Measurements from ENCODE around the gene RNPS1.

Gene RNPS1

DNA sequence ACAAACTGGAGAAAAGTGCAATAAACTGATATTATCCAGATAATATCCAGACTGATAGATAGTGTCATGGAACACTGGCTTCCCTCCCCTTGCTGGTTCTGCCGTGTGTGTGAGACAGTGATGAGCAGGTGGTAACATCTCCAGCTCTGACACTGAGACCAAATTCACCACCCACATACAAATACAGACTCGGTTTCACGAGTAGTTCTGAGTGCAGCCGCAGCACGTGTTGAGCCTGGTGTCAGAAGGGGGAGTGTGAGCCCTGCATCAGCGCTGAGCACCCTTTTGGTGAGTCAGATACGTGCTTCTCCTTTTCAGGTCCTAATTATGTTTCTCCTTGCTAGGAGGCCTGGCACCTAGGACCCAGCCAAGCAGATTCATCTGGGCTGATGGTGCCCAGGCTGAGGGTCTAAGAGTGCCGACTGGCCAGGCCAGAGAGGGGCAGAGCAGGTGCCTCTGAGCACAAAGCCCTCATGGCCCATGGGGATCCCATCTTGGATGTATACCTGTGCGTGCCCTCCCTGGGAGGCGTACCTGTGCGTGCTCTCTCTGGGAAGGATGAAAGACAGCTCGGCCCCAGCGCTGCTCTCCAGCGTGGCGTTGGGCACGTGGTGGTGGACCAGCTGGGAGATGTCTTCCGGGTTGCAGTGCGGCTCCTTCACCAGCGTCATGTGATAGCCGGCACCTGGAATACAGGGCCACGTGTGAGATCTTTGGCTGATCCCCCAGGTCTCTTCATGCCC, 27.3 kb upstream of the RNPS1 start:
- H3K27ac ChIP-seq (ENCODE audit: insufficient read depth, low read depth, low read length, poor library complexity, severe bottlenecking) = no peak overlapping the region
- H3K9me3 ChIP-seq (ENCODE audit: control insufficient read depth, low read length) = no peaks in the 10 kb centered on the region
- H3K36me3 ChIP-seq (ENCODE audit: control insufficient read depth, insufficient read depth, low read length) = no peaks in the 10 kb centered on the region
- no peaks in the 10 kb centered on the region for H3K4me1 ChIP-seq (ENCODE audit: control insufficient read depth, insufficient read depth, low read length)
- 94% methylated on average over 21 of the region's 21 CpGs for WGBS, 2 experiments
- H3K4me3 ChIP-seq (ENCODE audit: insufficient read depth, low read depth, low read length) = no peak overlapping the region
- no peaks in the 10 kb centered on the region for H3K27me3 ChIP-seq (ENCODE audit: control insufficient read depth, insufficient read depth, low read length, poor library complexity, severe bottlenecking)

- H3K4me1 ChIP-seq (ENCODE audit: control insufficient read depth, insufficient read depth, low read length) = no peaks in the 10 kb centered on the region
- no peak overlapping the region for H3K4me3 ChIP-seq (ENCODE audit: insufficient read depth, low read depth, low read length)
- H3K9me3 ChIP-seq (ENCODE audit: control insufficient read depth, low read length) = no peaks in the 10 kb centered on the region
- 92 to 94% methylated on average over 9 of the region's 9 CpGs for WGBS, 2 experiments
- H3K36me3 ChIP-seq (ENCODE audit: control insufficient read depth, insufficient read depth, low read length) = no peaks in the 10 kb centered on the region
- no peaks in the 10 kb centered on the region for H3K27me3 ChIP-seq (ENCODE audit: control insufficient read depth, insufficient read depth, low read length, poor library complexity, severe bottlenecking)
- H3K27ac ChIP-seq (ENCODE audit: insufficient read depth, low read depth, low read length, poor library complexity, severe bottlenecking) = no peak overlapping the region
Measured at GRCh38 chr16:2292221-2292620, 24.3 kb upstream of the RNPS1 start.

- Histone ChIP-seq H3K27ac (ENCODE audit: insufficient read depth, low read depth, low read length, poor library complexity, severe bottlenecking) (no peak overlapping the region), H3K9me3 (ENCODE audit: control insufficient read depth, low read length) (no peaks in the 10 kb centered on the region), H3K36me3 (ENCODE audit: control insufficient read depth, insufficient read depth, low read length) (no peaks in the 10 kb centered on the region), H3K4me1 (ENCODE audit: control insufficient read depth, insufficient read depth, low read length) (no peaks in the 10 kb centered on the region), H3K27me3 (ENCODE audit: control insufficient read depth, insufficient read depth, low read length, poor library complexity, severe bottlenecking) (no peaks in the 10 kb centered on the region), H3K4me3 (ENCODE audit: insufficient read depth, low read depth, low read length) (no peak overlapping the region)
- WGBS, 2 experiments = 93% methylated on average over 23 of the region's 23 CpGs
Measured at GRCh38 chr16:2289282-2289681, 21.4 kb upstream of the RNPS1 start.

GRCh38 chr16:2288726-2289125, 20.8 kb upstream of the RNPS1 start:
- H3K27me3 ChIP-seq (ENCODE audit: control insufficient read depth, insufficient read depth, low read length, poor library complexity, severe bottlenecking) = no peaks in the 10 kb centered on the region
- WGBS, 2 experiments = 92 to 93% methylated on average over 8 of the region's 8 CpGs
- no peaks in the 10 kb centered on the region for H3K9me3 ChIP-seq (ENCODE audit: control insufficient read depth, low read length)
- H3K4me3 ChIP-seq (ENCODE audit: insufficient read depth, low read depth, low read length) = no peak overlapping the region
- no peaks in the 10 kb centered on the region for H3K4me1 ChIP-seq (ENCODE audit: control insufficient read depth, insufficient read depth, low read length)
- no peak overlapping the region for H3K27ac ChIP-seq (ENCODE audit: insufficient read depth, low read depth, low read length, poor library complexity, severe bottlenecking)
- H3K36me3 ChIP-seq (ENCODE audit: control insufficient read depth, insufficient read depth, low read length) = no peaks in the 10 kb centered on the region

DNA sequence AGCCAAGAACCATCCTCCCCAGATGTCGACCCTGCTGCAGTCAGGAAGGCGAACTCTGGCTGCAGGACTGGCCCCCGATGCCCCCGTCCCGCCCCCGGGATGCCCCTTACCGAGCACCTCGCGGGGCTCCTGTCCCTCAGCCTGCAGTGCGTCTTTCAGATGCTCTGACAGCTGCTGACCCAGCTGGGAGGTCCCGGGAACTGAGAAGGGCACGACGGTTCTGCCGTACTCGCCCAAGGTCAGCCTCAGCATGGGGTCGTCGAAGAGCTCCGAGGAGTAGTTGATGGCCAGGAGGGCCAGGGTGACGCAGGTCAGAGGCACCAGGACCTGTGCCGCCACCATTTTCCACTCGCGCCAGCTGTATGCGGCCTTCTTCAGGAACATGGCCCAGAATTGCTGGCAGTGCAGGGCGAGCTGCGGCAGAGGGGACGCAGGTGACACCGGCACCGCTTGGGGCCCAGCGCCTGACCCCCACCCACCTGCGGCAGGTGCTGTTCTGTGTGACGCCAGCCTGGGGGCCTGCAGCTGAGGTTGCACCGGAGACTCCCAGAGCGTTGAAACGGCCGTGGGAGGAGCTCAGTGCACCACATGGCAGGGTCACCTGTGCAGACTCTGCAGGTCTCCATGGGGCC, 20.1 kb upstream of the RNPS1 start:
- Histone ChIP-seq H3K4me3 (ENCODE audit: insufficient read depth, low read depth, low read length) (no peak overlapping the region), H3K4me1 (ENCODE audit: control insufficient read depth, insufficient read depth, low read length) (no peaks in the 10 kb centered on the region), H3K36me3 (ENCODE audit: control insufficient read depth, insufficient read depth, low read length) (no peaks in the 10 kb centered on the region), H3K27ac (ENCODE audit: insufficient read depth, low read depth, low read length, poor library complexity, severe bottlenecking) (no peak overlapping the region), H3K9me3 (ENCODE audit: control insufficient read depth, low read length) (no peaks in the 10 kb centered on the region), H3K27me3 (ENCODE audit: control insufficient read depth, insufficient read depth, low read length, poor library complexity, severe bottlenecking) (no peaks in the 10 kb centered on the region)
- WGBS, 2 experiments = 88 to 89% methylated on average over 35 of the region's 35 CpGs

GRCh38 chr16:2286550-2286949, 18.6 kb upstream of the RNPS1 start:
- no peaks in the 10 kb centered on the region for H3K27me3 ChIP-seq (ENCODE audit: control insufficient read depth, insufficient read depth, low read length, poor library complexity, severe bottlenecking)
- H3K27ac ChIP-seq (ENCODE audit: insufficient read depth, low read depth, low read length, poor library complexity, severe bottlenecking) = no peak overlapping the region
- no peaks in the 10 kb centered on the region for H3K9me3 ChIP-seq (ENCODE audit: control insufficient read depth, low read length)
- no peak overlapping the region for H3K4me3 ChIP-seq (ENCODE audit: insufficient read depth, low read depth, low read length)
- H3K36me3 ChIP-seq (ENCODE audit: control insufficient read depth, insufficient read depth, low read length) = no peaks in the 10 kb centered on the region
- WGBS, 2 experiments = 93 to 94% methylated on average over 17 of the region's 17 CpGs
- no peaks in the 10 kb centered on the region for H3K4me1 ChIP-seq (ENCODE audit: control insufficient read depth, insufficient read depth, low read length)

- Histone ChIP-seq H3K27me3 (ENCODE audit: control insufficient read depth, insufficient read depth, low read length, poor library complexity, severe bottlenecking) (no peaks in the 10 kb centered on the region), H3K4me1 (ENCODE audit: control insufficient read depth, insufficient read depth, low read length) (no peaks in the 10 kb centered on the region), H3K36me3 (ENCODE audit: control insufficient read depth, insufficient read depth, low read length) (no peaks in the 10 kb centered on the region), H3K27ac (ENCODE audit: insufficient read depth, low read depth, low read length, poor library complexity, severe bottlenecking) (no peak overlapping the region), H3K9me3 (ENCODE audit: control insufficient read depth, low read length) (no peaks in the 10 kb centered on the region), H3K4me3 (ENCODE audit: insufficient read depth, low read depth, low read length) (no peak overlapping the region)
- 88 to 91% methylated on average over 13 of the region's 13 CpGs for WGBS, 2 experiments
Measured at GRCh38 chr16:2285731-2286191, 17.8 kb upstream of the RNPS1 start.

DNA sequence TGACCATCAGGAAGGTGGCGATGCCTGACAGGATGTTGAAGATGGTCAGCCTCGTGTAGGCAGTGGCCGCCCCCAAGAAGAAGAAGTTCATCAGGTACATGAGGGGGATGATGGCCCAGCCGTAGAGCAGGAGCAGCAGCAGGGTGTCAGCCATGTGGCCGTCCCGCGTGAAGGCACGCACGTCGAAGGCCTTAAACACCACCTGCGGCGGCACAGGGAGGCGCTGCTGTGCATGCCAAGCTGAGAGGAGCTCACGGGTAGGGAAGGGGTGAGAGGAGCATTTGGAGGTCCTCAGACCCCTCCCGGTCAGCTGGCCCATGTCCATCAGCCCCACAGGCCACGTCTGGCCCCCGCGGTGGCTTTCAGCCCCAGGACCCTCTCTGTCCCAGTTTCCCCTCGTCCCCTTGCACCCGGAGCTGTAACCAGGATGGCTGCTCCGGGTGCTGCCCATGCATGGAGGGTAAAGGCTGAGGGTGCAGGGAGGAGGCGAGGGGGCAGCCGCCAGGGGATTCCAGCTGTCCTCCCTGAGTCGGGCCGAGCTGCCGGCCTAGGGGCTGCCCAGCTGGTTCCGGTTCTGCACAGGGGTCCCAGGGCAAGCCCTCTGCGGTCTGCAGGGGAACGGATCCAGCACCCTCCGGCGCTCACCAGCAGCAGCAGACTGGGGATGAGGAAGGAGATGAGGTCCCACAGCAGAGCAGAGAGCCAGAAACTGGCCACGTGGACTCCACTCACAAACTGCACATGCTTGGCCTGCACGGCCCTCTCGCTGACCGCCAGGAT, 17.1 kb upstream of the RNPS1 start:
- H3K4me1 ChIP-seq (ENCODE audit: control insufficient read depth, insufficient read depth, low read length) = no peaks in the 10 kb centered on the region
- H3K27me3 ChIP-seq (ENCODE audit: control insufficient read depth, insufficient read depth, low read length, poor library complexity, severe bottlenecking) = no peaks in the 10 kb centered on the region
- H3K27ac ChIP-seq (ENCODE audit: insufficient read depth, low read depth, low read length, poor library complexity, severe bottlenecking) = no peak overlapping the region
- no peaks in the 10 kb centered on the region for H3K9me3 ChIP-seq (ENCODE audit: control insufficient read depth, low read length)
- H3K4me3 ChIP-seq (ENCODE audit: insufficient read depth, low read depth, low read length) = no peak overlapping the region
- no peaks in the 10 kb centered on the region for H3K36me3 ChIP-seq (ENCODE audit: control insufficient read depth, insufficient read depth, low read length)
- 91% methylated on average over 35 of the region's 35 CpGs for WGBS, 2 experiments

GRCh38 chr16:2284001-2284770, 16.3 kb upstream of the RNPS1 start:
- H3K36me3 ChIP-seq (ENCODE audit: control insufficient read depth, insufficient read depth, low read length) = no peaks in the 10 kb centered on the region
- H3K9me3 ChIP-seq (ENCODE audit: control insufficient read depth, low read length) = no peaks in the 10 kb centered on the region
- H3K27me3 ChIP-seq (ENCODE audit: control insufficient read depth, insufficient read depth, low read length, poor library complexity, severe bottlenecking) = no peaks in the 10 kb centered on the region
- no peak overlapping the region for H3K4me3 ChIP-seq (ENCODE audit: insufficient read depth, low read depth, low read length)
- 94% methylated on average over 37 of the region's 37 CpGs for WGBS, 2 experiments
- H3K27ac ChIP-seq (ENCODE audit: insufficient read depth, low read depth, low read length, poor library complexity, severe bottlenecking) = no peak overlapping the region
- no peaks in the 10 kb centered on the region for H3K4me1 ChIP-seq (ENCODE audit: control insufficient read depth, insufficient read depth, low read length)

Data from ectodermal cell (in vitro differentiated cells).